Activated CD4-positive, alpha-beta T cell treated with anti-CD3 and anti-CD28 coated beads, Interleukin-2, amount 50 U/mL, for 48 hours (primary cell): ENCODE data around the gene SF3B6.

Experiments used
- DNase-seq, 2 experiments: peaks; one replicate each; pipeline ENCODE4 v3.0.0-alpha.2; 2020

SF3B6 gene

DNA sequence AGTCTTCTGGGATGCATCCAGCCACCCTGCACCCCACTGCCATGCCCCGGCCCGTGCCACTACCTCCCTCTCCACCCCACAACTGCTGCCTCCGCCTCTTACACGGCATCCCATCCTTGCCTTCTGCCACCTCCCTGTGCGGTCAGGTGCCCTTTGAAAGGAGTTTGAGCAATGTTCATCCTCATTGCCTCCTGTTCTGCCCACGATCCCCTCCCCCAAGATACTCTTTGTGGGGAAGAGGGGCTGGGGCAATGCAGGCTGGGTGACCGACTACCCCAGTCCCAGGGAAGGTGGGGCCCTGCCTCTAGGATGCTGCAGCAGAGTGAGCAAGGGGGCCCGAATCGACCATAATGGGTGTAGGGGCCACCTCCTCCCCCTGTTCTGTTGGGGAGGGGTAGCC is 57.9 kb downstream of the SF3B6 start:
- DNase-seq = no peak

DNA sequence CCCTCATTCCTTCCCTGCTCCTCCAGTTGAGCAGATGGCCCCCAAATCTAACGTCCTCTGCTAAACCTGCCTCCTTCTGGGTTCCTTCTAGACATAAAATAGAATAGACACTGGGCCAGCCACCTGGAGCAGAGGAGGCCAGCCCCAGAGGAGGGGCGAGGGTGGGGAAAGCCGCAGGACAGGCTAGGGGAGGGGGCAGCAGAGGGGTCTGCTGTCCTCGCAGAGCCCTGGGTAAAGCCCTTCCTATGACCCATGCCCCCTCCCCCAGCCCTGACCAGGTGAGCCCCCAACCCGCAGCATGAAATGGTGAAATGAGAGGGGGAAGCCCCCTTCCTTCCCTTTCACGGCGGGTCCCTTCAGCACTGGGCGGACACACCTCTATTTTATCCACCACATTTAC is 58.4 kb downstream of the SF3B6 start:
- DNase-seq = no peak
